Liver (tissue), 9 donors: ENCODE measurements around the gene ADM5. TPM values are rescaled to one million over a fixed set of nuclear protein-coding genes. Genes with fewer than 3 reads are reported as not detected.
A peak's percentile ranks its signal among the peaks of the same experiment; 100 is the strongest.

Experiments used
- DNase-seq: peaks from one replicate; pipeline ENCODE4 v3.0.0-alpha.2; 2017; ENCODE audit warnings: low spot score
- H3K27ac ChIP-seq, 2 donors: one replicate each; pipeline ENCODE4 v1.7.0; 2013; ENCODE audit warnings: inconsistent platforms in 2 of 2, low read length in 2 of 2, control low read depth in 1 of 2, low read depth in 1 of 2, mild to moderate bottlenecking in 1 of 2
- H3K27me3 ChIP-seq, 4 donors: one replicate each; pipeline versions ENCODE4 v1.6.1 to v1.7.0; 2013; ENCODE audit warnings: low read length in 3 of 4, inconsistent platforms in 1 of 4, mild to moderate bottlenecking in 1 of 4, moderate library complexity in 1 of 4; ENCODE audit not compliant: control insufficient read depth in 4 of 4, insufficient read depth in 4 of 4
- H3K36me3 ChIP-seq, 4 donors: one replicate each; pipeline versions ENCODE4 v1.6.1 to v1.7.0; 2013; ENCODE audit warnings: low read length in 3 of 4, mild to moderate bottlenecking in 3 of 4, low read depth in 1 of 4, moderate library complexity in 1 of 4; ENCODE audit not compliant: control insufficient read depth in 4 of 4, insufficient read depth in 3 of 4
- H3K4me1 ChIP-seq, 4 donors: one replicate each; pipeline versions ENCODE4 v1.6.1 to v1.7.0; 2013; ENCODE audit warnings: low read length in 3 of 4, mild to moderate bottlenecking in 3 of 4, moderate library complexity in 1 of 4; ENCODE audit not compliant: control insufficient read depth in 4 of 4, insufficient read depth in 4 of 4
- H3K4me3 ChIP-seq, 3 donors: one replicate each; pipeline versions ENCODE4 v1.6.1 to v1.7.0; 2013; ENCODE audit warnings: low read length in 3 of 3, control low read depth in 1 of 3, low read depth in 1 of 3, mild to moderate bottlenecking in 1 of 3
- H3K9ac ChIP-seq, 2 donors: one replicate each; pipeline ENCODE4 v1.7.0; 2013; ENCODE audit warnings: low read length in 2 of 2, mild to moderate bottlenecking in 2 of 2, moderate library complexity in 2 of 2, control low read depth in 1 of 2, low read depth in 1 of 2
- H3K9me3 ChIP-seq, 4 donors: one replicate each; pipeline versions ENCODE4 v1.6.1 to v1.7.0; 2013; ENCODE audit warnings: low read length in 3 of 4; ENCODE audit not compliant: control insufficient read depth in 4 of 4
- ATF3 ChIP-seq: IDR thresholded peaks from 2 replicates; pipeline ENCODE4 v1.6.1; 2016; ENCODE audit warnings: antibody characterized with exemption
- CTCF ChIP-seq: fragments of 150-350 bp; IDR thresholded peaks from 2 replicates; pipeline ENCODE4 v1.5.1; 2017; ENCODE audit warnings: improper control_type of control experiment, low read depth, low read length; ENCODE audit not compliant: missing input control
- EGR1 ChIP-seq, 2 donors: IDR thresholded peaks; 2 replicates each; pipeline ENCODE4 v1.6.1; 2016 to 2018; ENCODE audit warnings: antibody characterized with exemption in 2 of 2, low read depth in 2 of 2
- FOXA1 ChIP-seq: IDR thresholded peaks from 2 replicates; pipeline ENCODE4 v1.6.1; 2016; ENCODE audit warnings: antibody characterized with exemption
- FOXA2 ChIP-seq: IDR thresholded peaks from 2 replicates; pipeline ENCODE4 v1.6.1; 2016; ENCODE audit warnings: antibody characterized with exemption
- GABPA ChIP-seq, 2 donors: IDR thresholded peaks in 1 of 2; conservative IDR thresholded peaks in 1 of 2; 2 replicates each; pipeline ENCODE4 v1.6.1; 2016; ENCODE audit warnings: antibody characterized with exemption in 2 of 2, mild to moderate bottlenecking in 1 of 2, moderate library complexity in 1 of 2
- HNF4A ChIP-seq, 2 donors: conservative IDR thresholded peaks; 2 replicates each; pipeline ENCODE4 v1.6.1; 2016; ENCODE audit warnings: antibody characterized with exemption in 2 of 2, mild to moderate bottlenecking in 2 of 2
- HNF4G ChIP-seq: IDR thresholded peaks from 2 replicates; pipeline ENCODE4 v1.6.1; 2016; ENCODE audit warnings: antibody characterized with exemption
- JUND ChIP-seq, 2 donors: IDR thresholded peaks; 2 replicates each; pipeline ENCODE4 v1.6.1; 2016; ENCODE audit warnings: antibody characterized with exemption in 2 of 2
- MAX ChIP-seq: IDR thresholded peaks from 2 replicates; pipeline ENCODE4 v1.6.1; 2016; ENCODE audit warnings: antibody characterized with exemption
- RAD21 ChIP-seq, 2 donors: IDR thresholded peaks; 2 replicates each; pipeline ENCODE4 v1.6.1; 2016; ENCODE audit warnings: antibody characterized with exemption in 2 of 2, mild to moderate bottlenecking in 2 of 2
- RXRA ChIP-seq, 2 donors: IDR thresholded peaks; 2 replicates each; pipeline ENCODE4 v1.6.1; 2017 to 2018; ENCODE audit warnings: antibody characterized with exemption in 2 of 2, mild to moderate bottlenecking in 1 of 2
- SP1 ChIP-seq: IDR thresholded peaks from 2 replicates; pipeline ENCODE4 v1.6.1; 2018; ENCODE audit warnings: antibody characterized with exemption, mild to moderate bottlenecking
- TAF1 ChIP-seq: conservative IDR thresholded peaks from 2 replicates; pipeline ENCODE4 v1.6.1; 2016; ENCODE audit warnings: antibody characterized with exemption, mild to moderate bottlenecking
- YY1 ChIP-seq: IDR thresholded peaks from 2 replicates; pipeline ENCODE4 v1.6.1; 2016; ENCODE audit warnings: antibody characterized with exemption, mild to moderate bottlenecking
- WGBS: extraction: QIAGEN DNeasy Blood & Tissue Kit; methylation state at CpG from one replicate; pipeline ENCODE4 v1.1.7; 2013; 5-methylcytosine and 5-hydroxymethylcytosine counted together
- polyA plus RNA-seq, 2 donors: library from polyadenylated mRNA; stranded (reverse) in 1 of 2; unstranded in 1 of 2; fragments of 200-250 nt in 1 of 2; fragments of >200 nt in 1 of 2; fragmentation: Nextera tagmentation in 1 of 2; extraction: Ambion mirVana in 1 of 2; gene quantifications; one replicate each; pipeline versions ENCODE4 v1.2.1 to v1.2.3, GENCODE V29; 2013 to 2015
- total RNA-seq, 2 donors: library from RNA; depleted of rRNA; stranded (reverse); fragments of >200 nt; gene quantifications; one replicate each; pipeline ENCODE4 v1.2.3, GENCODE V29; 2014
- TF ChIP-seq, protein P1 (sequence below): IDR thresholded peaks from 2 replicates; pipeline ENCODE4 v1.6.1; 2016; ENCODE audit warnings: antibody characterized with exemption, mild to moderate bottlenecking
- TF ChIP-seq, protein P2 (sequence below): IDR thresholded peaks from 2 replicates; pipeline ENCODE4 v1.6.1; 2016; ENCODE audit warnings: antibody characterized with exemption
- donor health status: healthy.
- donor health status: healthy.
- donor health status: healthy.
- donor health status: healthy.
- donor health status: healthy.

The ADM5 gene
- total and polyA plus RNA-seq, 4 donors, result 0.11 to 0.84 (median 0.26) TPM

DNA sequence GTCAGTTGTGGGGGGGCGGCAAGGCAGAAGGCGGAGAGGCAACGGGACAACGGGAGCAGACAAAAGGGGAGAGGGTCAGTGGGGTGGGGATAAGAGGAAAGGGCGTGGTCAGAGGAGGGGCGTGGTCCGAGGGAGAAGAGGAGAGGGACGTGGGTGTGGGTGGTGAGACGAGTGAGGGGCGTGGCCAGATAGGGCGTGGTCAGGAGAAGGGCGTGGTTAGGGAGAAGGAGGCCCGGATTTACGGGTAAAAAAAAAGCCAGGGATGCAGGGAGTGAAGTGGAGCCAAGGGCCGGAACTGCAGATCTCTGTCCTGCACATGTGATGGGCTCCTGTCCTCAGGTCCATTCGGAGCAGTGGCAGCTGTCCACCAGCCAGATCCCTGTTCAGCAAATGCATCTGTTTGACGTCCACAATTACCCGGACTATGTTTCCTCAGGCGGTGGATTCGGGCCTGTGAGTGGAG, 23.0 kb downstream of the ADM5 start:
- Histone ChIP-seq H3K27ac (no peak overlapping the region), H3K9me3 (no peaks in the 10 kb centered on the region), H3K4me1 (no peaks in the 10 kb centered on the region), H3K36me3 (no peaks in the 10 kb centered on the region), H3K27me3 (no peaks in the 10 kb centered on the region), H3K9ac (no peak overlapping the region), H3K4me3 (no peak overlapping the region)
- 69% methylated on average over 20 of the region's 20 CpGs for WGBS
- DNase-seq, result peak; percentile 53
- TF ChIP-seq HNF4A (conservative IDR thresholded peaks at IDR 0.05) (no peak), FOXA2 (no peak), SP1 (no peak), MAX (no peak), JUND (IDR thresholded peaks at IDR 0.05) (no peak), RXRA (IDR thresholded peaks at IDR 0.05) (no peak)

- Histone ChIP-seq H3K4me1 (no peaks in the 10 kb centered on the region), H3K9ac (no peak overlapping the region), H3K9me3 (no peaks in the 10 kb centered on the region), H3K27me3 (no peaks in the 10 kb centered on the region), H3K4me3 (no peak overlapping the region), H3K27ac (no peak overlapping the region), H3K36me3 (no peaks in the 10 kb centered on the region)
- no peak for DNase-seq
- 76% methylated on average over 8 of the region's 8 CpGs for WGBS
- TF ChIP-seq CTCF (no peak), JUND (IDR thresholded peaks at IDR 0.05) (no peak), FOXA2 (no peak), EGR1 (IDR thresholded peaks at IDR 0.05; ENCODE audit: low read depth in 2 of 2) (no peak), HNF4G (no peak), FOXA1 (no peak), YY1 (no peak), HNF4A (conservative IDR thresholded peaks at IDR 0.05) (no peak), ATF3 (no peak), RXRA (IDR thresholded peaks at IDR 0.05) (no peak), MAX (no peak), SP1 (no peak), TAF1 (no peak), GABPA (IDR thresholded peaks at IDR 0.05 in 1 of 2, conservative IDR thresholded peaks at IDR 0.05 in 1 of 2) (no peak), RAD21 (IDR thresholded peaks at IDR 0.05) (no peak)
- TF ChIP-seq, protein P1, sequence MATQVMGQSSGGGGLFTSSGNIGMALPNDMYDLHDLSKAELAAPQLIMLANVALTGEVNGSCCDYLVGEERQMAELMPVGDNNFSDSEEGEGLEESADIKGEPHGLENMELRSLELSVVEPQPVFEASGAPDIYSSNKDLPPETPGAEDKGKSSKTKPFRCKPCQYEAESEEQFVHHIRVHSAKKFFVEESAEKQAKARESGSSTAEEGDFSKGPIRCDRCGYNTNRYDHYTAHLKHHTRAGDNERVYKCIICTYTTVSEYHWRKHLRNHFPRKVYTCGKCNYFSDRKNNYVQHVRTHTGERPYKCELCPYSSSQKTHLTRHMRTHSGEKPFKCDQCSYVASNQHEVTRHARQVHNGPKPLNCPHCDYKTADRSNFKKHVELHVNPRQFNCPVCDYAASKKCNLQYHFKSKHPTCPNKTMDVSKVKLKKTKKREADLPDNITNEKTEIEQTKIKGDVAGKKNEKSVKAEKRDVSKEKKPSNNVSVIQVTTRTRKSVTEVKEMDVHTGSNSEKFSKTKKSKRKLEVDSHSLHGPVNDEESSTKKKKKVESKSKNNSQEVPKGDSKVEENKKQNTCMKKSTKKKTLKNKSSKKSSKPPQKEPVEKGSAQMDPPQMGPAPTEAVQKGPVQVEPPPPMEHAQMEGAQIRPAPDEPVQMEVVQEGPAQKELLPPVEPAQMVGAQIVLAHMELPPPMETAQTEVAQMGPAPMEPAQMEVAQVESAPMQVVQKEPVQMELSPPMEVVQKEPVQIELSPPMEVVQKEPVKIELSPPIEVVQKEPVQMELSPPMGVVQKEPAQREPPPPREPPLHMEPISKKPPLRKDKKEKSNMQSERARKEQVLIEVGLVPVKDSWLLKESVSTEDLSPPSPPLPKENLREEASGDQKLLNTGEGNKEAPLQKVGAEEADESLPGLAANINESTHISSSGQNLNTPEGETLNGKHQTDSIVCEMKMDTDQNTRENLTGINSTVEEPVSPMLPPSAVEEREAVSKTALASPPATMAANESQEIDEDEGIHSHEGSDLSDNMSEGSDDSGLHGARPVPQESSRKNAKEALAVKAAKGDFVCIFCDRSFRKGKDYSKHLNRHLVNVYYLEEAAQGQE, result no peak
- TF ChIP-seq, protein P2, sequence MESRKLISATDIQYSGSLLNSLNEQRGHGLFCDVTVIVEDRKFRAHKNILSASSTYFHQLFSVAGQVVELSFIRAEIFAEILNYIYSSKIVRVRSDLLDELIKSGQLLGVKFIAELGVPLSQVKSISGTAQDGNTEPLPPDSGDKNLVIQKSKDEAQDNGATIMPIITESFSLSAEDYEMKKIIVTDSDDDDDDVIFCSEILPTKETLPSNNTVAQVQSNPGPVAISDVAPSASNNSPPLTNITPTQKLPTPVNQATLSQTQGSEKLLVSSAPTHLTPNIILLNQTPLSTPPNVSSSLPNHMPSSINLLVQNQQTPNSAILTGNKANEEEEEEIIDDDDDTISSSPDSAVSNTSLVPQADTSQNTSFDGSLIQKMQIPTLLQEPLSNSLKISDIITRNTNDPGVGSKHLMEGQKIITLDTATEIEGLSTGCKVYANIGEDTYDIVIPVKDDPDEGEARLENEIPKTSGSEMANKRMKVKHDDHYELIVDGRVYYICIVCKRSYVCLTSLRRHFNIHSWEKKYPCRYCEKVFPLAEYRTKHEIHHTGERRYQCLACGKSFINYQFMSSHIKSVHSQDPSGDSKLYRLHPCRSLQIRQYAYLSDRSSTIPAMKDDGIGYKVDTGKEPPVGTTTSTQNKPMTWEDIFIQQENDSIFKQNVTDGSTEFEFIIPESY, result no peak
Measured at GRCh38 chr19:49713236-49713845, 23.9 kb downstream of the ADM5 start.
